Lower leg skin (tissue), 3 donors: ENCODE results near the gene UNC13B.

Source experiments
- POLR2A ChIP-seq, 2 donors: fragments of 450-650 bp; IDR thresholded peaks; one replicate each; pipeline ENCODE4 v1.6.1; 2016 to 2017; ENCODE audit warnings: antibody characterized with exemption in 2 of 2, mild to moderate bottlenecking in 1 of 2, moderate library complexity in 1 of 2
- TF ChIP-seq, protein P1 (sequence below), 3 donors: fragments of 450-650 bp; IDR thresholded peaks; one replicate each; pipeline ENCODE4 v1.5.1; 2016; ENCODE audit warnings: antibody characterized with exemption in 3 of 3, mild to moderate bottlenecking in 3 of 3, moderate library complexity in 2 of 3

DNA sequence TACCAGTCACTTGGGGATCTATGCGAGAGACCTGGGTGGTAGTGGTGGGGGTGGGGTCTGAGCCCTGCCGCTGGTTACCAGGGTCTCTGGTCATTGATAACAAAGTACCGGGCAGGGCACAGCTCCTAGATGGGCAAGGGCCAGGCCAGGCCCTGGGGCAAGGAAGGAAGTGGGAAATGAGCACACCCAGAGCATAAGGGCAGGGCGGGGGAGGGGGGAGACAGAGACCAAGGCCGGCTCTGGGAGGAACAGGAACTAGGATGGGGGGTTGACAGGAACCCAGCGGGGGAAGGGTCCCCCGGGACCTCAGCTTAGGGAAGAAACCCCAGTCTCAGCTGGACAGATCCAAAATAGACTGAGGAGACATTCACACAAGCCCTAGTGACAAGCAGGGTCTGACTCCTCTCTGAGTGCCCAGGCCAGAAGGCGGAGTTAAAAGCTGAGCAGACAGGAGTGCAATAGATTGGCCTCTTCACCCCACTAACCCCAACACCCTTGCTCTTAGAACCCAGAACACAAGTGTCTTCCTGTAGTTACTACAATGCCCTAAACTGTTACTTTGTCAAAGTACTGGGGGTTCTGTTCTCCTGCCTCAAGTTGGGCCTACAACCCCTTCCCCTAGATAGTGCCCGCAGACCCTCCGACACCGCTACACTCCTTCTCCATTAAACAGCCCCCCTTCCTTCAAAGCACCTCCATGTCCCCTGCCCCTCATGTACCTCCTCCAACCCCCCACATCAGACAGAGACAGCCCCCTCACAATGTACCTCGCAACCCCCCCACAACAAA lies 46.8 kb upstream of the UNC13B start:
- TF ChIP-seq POLR2A (IDR thresholded peaks at IDR 0.05) = no peak
- TF ChIP-seq, protein P1, sequence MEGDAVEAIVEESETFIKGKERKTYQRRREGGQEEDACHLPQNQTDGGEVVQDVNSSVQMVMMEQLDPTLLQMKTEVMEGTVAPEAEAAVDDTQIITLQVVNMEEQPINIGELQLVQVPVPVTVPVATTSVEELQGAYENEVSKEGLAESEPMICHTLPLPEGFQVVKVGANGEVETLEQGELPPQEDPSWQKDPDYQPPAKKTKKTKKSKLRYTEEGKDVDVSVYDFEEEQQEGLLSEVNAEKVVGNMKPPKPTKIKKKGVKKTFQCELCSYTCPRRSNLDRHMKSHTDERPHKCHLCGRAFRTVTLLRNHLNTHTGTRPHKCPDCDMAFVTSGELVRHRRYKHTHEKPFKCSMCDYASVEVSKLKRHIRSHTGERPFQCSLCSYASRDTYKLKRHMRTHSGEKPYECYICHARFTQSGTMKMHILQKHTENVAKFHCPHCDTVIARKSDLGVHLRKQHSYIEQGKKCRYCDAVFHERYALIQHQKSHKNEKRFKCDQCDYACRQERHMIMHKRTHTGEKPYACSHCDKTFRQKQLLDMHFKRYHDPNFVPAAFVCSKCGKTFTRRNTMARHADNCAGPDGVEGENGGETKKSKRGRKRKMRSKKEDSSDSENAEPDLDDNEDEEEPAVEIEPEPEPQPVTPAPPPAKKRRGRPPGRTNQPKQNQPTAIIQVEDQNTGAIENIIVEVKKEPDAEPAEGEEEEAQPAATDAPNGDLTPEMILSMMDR (IDR thresholded peaks at IDR 0.05) = no peak
